Measurements from ENCODE around the gene WFDC9. TPM values are rescaled to one million over a fixed set of nuclear protein-coding genes. Genes with fewer than 3 reads are reported as not detected.
"Not testable (repeated sequence)": the region's sequence is repeated elsewhere in the genome, so short reads cannot be mapped to it uniquely, and the experiment has no call there.

WFDC9 gene
- total RNA-seq, 1 experiment from 2014 or later, result not detected

- Histone ChIP-seq H2AK5ac (ENCODE audit: insufficient read length, low read length) (no peak overlapping the region), H4K8ac (replicated peaks; ENCODE audit: insufficient read length, low read depth, low read length) (no peak overlapping the region), H3K4me1 (ENCODE audit: insufficient read depth, low read length) (no peaks in the 10 kb centered on the region; the same call in 1 of the 2 replicates), H3K9me3 (ENCODE audit: control insufficient read depth, low read depth, low read length) (no peaks in the 10 kb centered on the region), H3K23me2 (ENCODE audit: insufficient read length, low read depth, low read length, poor library complexity, severe bottlenecking) (no peaks in the 10 kb centered on the region), H3K4me2 (ENCODE audit: insufficient read depth, insufficient read length, low read length) (no peak overlapping the region), H3T11ph (ENCODE audit: low read length) (no peak overlapping the region), H4K20me1 (ENCODE audit: control insufficient read depth, insufficient read depth, insufficient read length) (no peaks in the 10 kb centered on the region), H3K79me1 (ENCODE audit: insufficient read depth, low read depth, low read length, poor library complexity, severe bottlenecking) (no peaks in the 10 kb centered on the region), H2BK12ac (ENCODE audit: insufficient read length, low read depth, low read length) (no peak overlapping the region), H3K56ac (ENCODE audit: insufficient read length, low read depth, low read length) (no peak overlapping the region), H3K27ac (ENCODE audit: insufficient read length, low read depth, low read length) (no peak overlapping the region), H2BK20ac (ENCODE audit: low read depth, low read length, poor library complexity, severe bottlenecking) (no peak overlapping the region), H4K5ac (ENCODE audit: insufficient read length, low read depth, low read length) (no peak overlapping the region), H3K27me3 (ENCODE audit: insufficient read depth, low read length) (no peaks in the 10 kb centered on the region), H3K18ac (ENCODE audit: insufficient read length, low read depth, low read length) (no peak overlapping the region), H2BK15ac (ENCODE audit: low read depth, low read length) (no peak overlapping the region), H2BK120ac (ENCODE audit: low read depth, low read length, poor library complexity, severe bottlenecking) (no peak overlapping the region), H3K14ac (ENCODE audit: insufficient read depth, low read length) (no peak overlapping the region), H3K23ac (ENCODE audit: insufficient read length, low read depth, low read length) (no peak overlapping the region), H3K79me2 (ENCODE audit: insufficient read depth, low read length) (no peaks in the 10 kb centered on the region), H3K4ac (ENCODE audit: low read depth, low read length) (no peak overlapping the region), H4K91ac (ENCODE audit: insufficient read length, low read depth, low read length) (no peak overlapping the region), H3K9ac (ENCODE audit: extremely low read depth, insufficient read length, low read length) (no peak overlapping the region), H2BK5ac (ENCODE audit: insufficient read length, low read length) (no peak overlapping the region), H2AFZ (ENCODE audit: low read length) (no peak overlapping the region)
- no peak overlapping the region for H3K27ac Mint-ChIP-seq
- peaks cover 21 to 25% of the 10 kb centered on the region in 2 experiments for H3K9me3 Mint-ChIP-seq
- peaks cover 13 to 16% (median 15%) of the 10 kb centered on the region in 3 experiments for H3K36me3 Mint-ChIP-seq (ENCODE audit: insufficient read depth in 1 of 3, low read depth in 3 of 3)
- no peak overlapping the region for H3K4me3 Mint-ChIP-seq
- H3K4me1 Mint-ChIP-seq, result peaks cover 10% of the 10 kb centered on the region in 2 experiments
- DNase-seq, result no peak
- H3K27me3 Mint-ChIP-seq (ENCODE audit: low read depth), result no peaks in the 10 kb centered on the region; the same call in 1 of the 2 replicates
- WGBS (ENCODE audit: extremely low coverage, insufficient read length, low lambda C conversion rate), result no CpG with 5 or more reads among the region's 3 CpGs
- no peak for TF ChIP-seq CTCF (conservative IDR thresholded peaks at IDR 0.05)
Measured at GRCh38 chr20:45646875-45647274, 15.8 kb upstream of the WFDC9 start.

- H3K79me2 ChIP-seq (ENCODE audit: insufficient read depth, low read length); H3K27ac Mint-ChIP-seq; H3K56ac ChIP-seq (ENCODE audit: insufficient read length, low read depth, low read length); H3K27ac ChIP-seq (ENCODE audit: insufficient read length, low read depth, low read length); H3K14ac ChIP-seq (ENCODE audit: insufficient read depth, low read length); H3K4me3 Mint-ChIP-seq; H4K8ac ChIP-seq (replicated peaks; ENCODE audit: insufficient read length, low read depth, low read length); DNase-seq; H2BK120ac ChIP-seq (ENCODE audit: low read depth, low read length, poor library complexity, severe bottlenecking); H3K4me1 ChIP-seq (ENCODE audit: insufficient read depth, low read length); H3K27me3 ChIP-seq (ENCODE audit: insufficient read depth, low read length); H3K79me1 ChIP-seq (ENCODE audit: insufficient read depth, low read depth, low read length, poor library complexity, severe bottlenecking); H3K18ac ChIP-seq (ENCODE audit: insufficient read length, low read depth, low read length); H2AFZ ChIP-seq (ENCODE audit: low read length); H3K36me3 Mint-ChIP-seq (ENCODE audit: insufficient read depth in 1 of 3, low read depth in 3 of 3); H3K4me2 ChIP-seq (ENCODE audit: insufficient read depth, insufficient read length, low read length); H2BK5ac ChIP-seq (ENCODE audit: insufficient read length, low read length); H3K9me3 ChIP-seq (ENCODE audit: control insufficient read depth, low read depth, low read length); H2BK20ac ChIP-seq (ENCODE audit: low read depth, low read length, poor library complexity, severe bottlenecking); H3K23me2 ChIP-seq (ENCODE audit: insufficient read length, low read depth, low read length, poor library complexity, severe bottlenecking); H4K91ac ChIP-seq (ENCODE audit: insufficient read length, low read depth, low read length); H2AK5ac ChIP-seq (ENCODE audit: insufficient read length, low read length); H2BK12ac ChIP-seq (ENCODE audit: insufficient read length, low read depth, low read length); H2BK15ac ChIP-seq (ENCODE audit: low read depth, low read length); H3K27me3 Mint-ChIP-seq (ENCODE audit: low read depth); H3K23ac ChIP-seq (ENCODE audit: insufficient read length, low read depth, low read length); H4K5ac ChIP-seq (ENCODE audit: insufficient read length, low read depth, low read length); H3K9ac ChIP-seq (ENCODE audit: extremely low read depth, insufficient read length, low read length); H4K20me1 ChIP-seq (ENCODE audit: control insufficient read depth, insufficient read depth, insufficient read length); H3K4ac ChIP-seq (ENCODE audit: low read depth, low read length); H3T11ph ChIP-seq (ENCODE audit: low read length): not testable (repeated sequence)
- no CpG with 5 or more reads among the region's 28 CpGs for WGBS (ENCODE audit: extremely low coverage, insufficient read length, low lambda C conversion rate)
- Mint-ChIP-seq H3K9me3 (peaks cover 11 to 16% of the 10 kb centered on the region in 2 experiments; a peak in 4 of 5 replicates), H3K4me1 (peaks cover 10% of the 10 kb centered on the region in 2 experiments)
Measured at GRCh38 chr20:45645869-45646268, 14.8 kb upstream of the WFDC9 start.
